HG02588 (cell line): ENCODE data around the gene DOCK2.
"Not testable (repeated sequence)": the region's sequence is repeated elsewhere in the genome, so short reads cannot be mapped to it uniquely, and the experiment has no call there.

Source experiments
- ATAC-seq: cut with Tn5 transposase; IDR thresholded peaks from one replicate; pipeline ENCODE4 v1.9.1; 2021; ENCODE audit warnings: mild to moderate bottlenecking, moderate library complexity; ENCODE audit not compliant: unreplicated experiment

DOCK2 gene

DNA sequence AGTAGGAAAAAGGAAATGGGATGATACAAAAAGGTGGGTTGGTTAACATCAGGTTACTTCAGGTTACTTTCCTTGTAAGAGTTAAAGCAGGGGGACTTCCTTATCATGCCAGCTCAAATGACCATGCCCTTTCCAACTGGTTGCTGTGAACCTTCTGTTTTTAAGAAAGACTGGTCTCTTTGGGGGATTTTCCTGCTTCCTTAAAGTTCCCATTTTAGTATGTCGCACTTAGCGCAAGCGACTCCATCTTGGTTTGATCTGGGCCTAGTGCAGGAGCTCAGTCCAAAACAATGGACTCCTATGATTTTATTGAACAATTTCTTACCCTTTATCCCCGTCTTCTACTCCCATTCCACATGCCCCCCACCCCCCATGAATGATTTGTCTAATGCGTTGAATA, 173.4 kb downstream of the DOCK2 start:
- no peak for ATAC-seq

DNA sequence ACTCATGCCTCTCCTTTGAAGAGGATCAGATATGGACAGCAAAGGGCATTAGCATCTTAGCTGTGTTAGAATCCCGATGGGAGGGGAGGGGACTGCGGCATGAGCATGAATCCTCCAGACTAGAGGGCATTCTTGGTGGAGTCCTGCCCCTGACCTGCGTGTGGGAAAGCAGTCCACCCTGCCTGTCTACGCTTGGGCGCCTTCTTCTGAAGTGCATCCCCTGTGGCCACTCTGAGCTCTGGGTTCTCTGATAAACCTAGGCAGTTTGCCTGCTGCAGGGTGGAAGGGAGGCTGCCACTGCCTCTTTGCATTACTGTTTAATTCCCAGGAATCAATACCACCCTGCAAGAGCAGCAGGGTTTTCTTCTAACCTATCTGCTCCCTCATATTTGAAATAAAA, 173.9 kb downstream of the DOCK2 start:
- ATAC-seq, result no peak

DNA sequence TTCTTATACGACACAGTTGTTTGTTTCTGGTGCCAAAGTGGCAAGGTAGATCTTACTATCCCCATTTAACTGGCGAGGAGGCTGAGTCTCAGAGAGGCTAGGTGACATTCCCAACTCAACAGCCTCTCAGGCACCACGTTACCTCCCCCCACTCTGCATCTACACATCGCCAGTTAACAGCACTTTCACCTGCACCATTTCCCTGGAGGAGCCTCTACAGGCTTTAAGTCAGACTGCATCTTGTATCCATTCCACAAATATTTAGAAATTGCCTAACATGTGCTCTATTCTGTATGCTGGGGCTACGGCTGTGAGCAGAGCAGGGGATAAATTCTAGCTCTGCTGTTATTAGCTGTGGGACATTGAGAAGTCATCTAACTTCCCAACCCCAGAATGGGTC, 174.6 kb downstream of the DOCK2 start:
- no peak for ATAC-seq

DNA sequence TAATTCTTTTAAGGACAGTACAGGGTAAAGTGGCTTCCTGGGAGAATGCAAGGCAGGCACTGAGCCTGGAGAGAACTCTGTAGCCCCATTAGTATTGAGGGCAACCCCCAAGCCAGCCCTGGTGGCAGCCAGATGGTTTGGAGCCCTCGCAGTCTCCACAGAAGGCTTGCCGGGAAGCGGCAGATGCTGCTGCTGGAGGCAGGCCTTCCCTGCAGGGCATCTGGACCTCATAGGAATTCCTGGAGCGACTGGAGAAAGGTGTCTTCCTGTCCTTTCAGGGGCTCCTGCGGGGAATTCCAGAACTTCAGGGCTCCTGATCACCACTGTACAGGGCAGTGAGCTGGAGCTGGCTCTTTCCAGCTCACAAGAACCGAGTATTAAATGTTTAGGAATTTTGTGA, 175.7 kb downstream of the DOCK2 start:
- ATAC-seq, result no peak

DNA sequence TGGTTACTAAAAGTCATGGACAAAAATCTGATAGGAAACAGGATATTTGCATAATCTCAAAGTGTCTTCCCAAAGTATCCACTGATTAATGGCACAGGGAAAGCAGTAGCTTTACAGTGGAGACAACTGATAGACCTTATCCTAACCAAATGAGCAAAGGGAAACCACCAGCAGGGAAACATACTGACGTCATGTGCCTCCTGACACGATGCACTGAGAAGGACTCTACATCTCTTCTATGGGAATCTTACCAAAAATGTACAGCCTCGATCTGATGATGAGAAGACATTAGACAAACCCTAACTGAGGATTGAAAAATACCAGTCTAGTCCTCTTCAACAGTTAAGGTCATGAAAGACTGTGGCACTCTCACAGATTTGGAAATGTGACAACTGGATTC, 177.0 kb downstream of the DOCK2 start:
- ATAC-seq, result no peak

DNA sequence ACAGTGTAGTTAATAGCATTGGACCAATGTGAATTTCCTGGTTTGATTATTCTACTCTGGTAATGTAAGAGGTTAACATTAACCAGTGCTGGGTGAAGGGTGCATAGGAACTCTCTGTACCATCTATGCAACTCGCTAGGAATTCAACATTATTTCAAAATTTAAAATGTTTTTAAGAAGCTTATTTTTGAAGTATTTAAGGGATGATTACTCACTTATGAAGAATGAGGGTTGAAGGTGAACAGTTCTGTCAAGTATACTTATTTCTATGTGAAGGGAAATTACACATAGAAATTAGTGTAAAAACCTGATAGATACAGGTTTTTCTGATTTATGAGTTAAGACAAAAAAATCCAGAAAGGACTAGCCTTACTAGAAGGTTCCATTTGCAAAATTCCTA, 177.4 kb downstream of the DOCK2 start:
- ATAC-seq, result no peak

DNA sequence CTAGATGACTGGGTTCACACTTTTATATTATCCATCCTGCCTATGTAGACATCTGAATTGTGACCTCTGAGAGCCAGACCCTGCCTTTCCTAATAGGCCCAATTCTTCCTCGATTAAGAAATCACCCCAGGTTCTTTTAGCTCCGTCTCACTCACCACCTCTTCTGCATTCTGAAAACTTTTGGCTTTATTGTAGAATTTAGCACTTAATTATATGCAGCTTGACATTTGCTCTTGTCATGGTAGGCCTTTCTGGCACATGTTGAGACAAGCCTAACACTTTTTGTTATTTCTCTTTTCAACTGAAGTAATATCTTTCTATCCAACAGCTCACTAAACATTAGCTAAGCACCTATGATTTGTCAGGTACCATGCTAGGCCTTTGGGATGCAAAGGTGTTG, 180.0 kb downstream of the DOCK2 start:
- no peak for ATAC-seq

DNA sequence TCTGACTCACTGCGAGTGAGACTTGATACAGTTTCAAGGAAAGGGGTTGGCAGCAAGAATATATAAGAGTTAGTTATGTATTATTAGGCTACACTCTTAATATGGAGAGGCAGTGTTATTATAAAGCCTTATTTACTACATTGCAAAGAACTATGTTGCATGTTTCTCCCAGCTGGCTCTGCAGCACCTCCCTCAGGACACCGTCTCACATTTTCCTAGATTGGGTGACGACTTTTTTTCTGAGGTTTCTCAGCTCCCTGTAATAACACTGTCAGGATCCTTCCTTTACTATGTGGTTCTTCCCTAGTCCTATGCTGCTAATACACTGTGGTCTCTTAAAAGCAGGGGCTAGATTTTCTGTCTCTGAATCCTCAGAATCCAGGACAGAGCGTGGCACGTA, 189.5 kb downstream of the DOCK2 start:
- ATAC-seq, result no peak

DNA sequence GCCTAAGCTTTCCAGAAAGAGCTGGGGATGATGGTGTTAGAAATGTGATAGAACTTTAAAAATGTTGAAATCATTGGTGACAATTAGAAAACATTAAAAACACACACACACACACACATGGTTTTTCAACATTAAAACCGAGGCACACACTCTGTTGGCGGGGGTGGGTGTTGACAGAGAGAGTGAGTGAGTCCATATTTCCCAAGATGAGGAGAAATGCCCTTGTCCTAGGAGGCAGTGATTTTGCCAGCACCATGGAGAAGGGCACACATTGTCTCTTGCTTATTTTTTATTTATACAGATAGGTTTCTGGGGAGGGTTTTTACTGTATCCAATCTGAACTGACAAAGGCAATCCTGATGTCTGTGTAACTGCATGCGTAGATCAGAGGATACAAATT, 190.7 kb downstream of the DOCK2 start:
- no peak for ATAC-seq

DNA sequence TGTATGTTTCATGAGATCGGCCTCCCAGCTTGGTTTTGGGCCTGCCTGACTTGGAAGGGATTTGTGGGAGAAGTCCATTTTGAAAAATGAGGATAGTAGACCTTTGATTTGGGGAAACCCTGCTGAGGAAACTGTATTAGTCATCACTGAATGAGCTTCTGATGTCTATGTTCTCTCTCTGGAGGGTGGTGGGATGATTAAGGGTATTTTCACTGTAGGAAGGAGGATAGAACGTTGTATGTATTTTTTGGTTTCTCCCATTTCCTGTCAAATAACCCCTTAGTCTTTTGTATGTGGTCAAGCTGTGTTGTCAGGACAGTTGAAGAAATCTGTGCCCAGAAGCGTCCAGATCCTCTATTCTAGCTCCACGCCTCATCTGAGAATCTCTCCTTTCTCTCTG, 191.3 kb downstream of the DOCK2 start:
- ATAC-seq, result peak; percentile 66

DNA sequence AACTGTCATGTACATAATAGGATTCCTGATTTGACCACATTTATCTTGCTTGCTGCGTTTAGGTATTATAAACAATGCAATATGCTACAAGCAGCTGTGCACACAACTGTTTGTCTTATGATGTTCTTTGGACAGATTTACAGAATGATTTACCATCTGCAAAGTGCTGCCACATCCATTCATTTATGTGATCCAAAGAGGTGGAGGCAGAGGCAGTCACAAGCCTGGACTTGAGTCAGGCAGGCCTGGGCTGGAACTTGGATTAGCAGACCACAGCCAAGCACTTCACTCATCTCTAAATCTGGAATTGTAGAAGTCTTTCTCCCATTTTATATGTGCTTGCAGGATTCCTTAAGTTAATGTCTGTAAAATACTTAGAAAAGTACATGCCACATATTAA, 194.3 kb downstream of the DOCK2 start:
- ATAC-seq, result no peak

DNA sequence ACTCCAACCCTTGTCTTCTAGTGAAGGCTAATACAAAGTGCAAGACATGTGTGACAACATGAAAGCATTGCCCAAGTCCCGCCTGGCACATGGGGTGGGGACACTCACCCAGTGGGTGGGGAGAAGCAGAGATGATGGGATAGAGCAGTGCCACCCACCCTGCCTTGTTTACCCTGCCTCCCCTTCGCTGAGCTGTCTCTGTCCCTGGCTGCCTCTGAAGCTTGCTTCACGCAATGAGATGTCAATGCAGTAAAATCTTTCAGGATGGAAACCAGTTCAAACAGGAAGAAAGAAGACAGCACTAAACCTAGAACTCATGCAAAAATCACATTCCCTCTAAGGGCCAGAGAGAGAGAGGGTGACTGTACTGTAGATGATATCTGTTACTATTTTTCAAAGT, 195.2 kb downstream of the DOCK2 start:
- no peak for ATAC-seq

DNA sequence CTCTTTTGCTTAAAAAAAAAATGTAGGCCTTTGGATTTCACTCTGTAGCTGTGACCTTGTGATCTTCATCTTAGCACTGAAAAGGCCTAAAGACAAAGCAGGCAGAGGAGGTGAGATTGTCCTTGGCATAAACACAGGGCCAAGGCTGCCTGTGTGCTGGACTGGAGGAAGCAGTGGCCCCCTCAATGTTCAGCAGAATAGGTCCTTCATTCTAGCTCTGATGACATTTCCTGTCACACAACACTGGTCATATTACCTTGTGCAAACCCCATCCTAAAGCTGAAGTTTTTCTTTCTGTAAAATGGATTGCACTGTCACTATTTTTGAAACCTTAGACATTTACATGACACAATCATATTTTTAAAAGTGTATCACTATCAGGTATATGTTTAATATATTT, 195.8 kb downstream of the DOCK2 start:
- ATAC-seq, result no peak

DNA sequence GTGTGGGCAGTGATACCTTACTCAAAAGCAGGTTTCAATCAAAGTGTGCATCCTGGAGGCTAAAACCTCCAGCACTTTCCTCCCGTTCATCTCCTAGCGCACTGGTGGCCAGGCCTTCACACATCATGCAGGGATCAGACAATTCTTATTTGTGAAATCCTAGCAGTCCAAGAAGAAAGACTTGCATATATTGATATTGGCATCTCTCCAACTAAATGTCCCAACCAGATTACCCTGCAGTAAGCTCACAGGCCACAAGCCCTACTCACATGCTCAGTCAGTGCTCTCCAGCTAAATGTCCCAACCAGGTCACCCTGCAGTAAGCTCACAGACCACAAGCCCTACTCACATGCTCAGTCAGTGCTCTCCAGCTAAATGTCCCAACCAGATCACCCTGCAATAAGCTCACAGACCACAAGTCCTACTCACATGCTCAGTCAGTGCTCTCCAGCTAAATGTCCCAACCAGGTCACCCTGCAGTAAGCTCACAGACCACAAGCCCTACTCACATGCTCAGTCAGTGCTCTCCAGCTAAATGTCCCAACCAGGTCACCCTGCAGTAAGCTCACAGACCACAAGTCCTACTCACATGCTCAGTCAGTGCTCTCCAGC, 196.7 kb downstream of the DOCK2 start:
- ATAC-seq, result not testable (repeated sequence)

DNA sequence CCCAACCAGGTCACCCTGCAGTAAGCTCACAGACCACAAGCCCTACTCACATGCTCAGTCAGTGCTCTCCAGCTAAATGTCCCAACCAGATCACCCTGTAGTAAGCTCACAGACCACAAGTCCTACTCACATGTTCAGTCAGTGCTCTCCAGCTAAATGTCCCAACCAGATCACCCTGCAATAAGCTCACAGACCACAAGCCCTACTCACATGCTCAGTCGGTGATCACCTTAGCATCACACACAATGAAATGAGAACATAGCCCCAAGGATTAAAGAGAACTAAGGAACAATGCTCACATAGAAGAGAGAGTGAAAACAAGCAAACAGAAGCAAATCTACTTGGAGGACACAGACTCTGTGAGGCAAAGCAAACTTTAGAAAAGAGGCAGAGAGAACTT, 197.5 kb downstream of the DOCK2 start:
- ATAC-seq, result not testable (repeated sequence)

DNA sequence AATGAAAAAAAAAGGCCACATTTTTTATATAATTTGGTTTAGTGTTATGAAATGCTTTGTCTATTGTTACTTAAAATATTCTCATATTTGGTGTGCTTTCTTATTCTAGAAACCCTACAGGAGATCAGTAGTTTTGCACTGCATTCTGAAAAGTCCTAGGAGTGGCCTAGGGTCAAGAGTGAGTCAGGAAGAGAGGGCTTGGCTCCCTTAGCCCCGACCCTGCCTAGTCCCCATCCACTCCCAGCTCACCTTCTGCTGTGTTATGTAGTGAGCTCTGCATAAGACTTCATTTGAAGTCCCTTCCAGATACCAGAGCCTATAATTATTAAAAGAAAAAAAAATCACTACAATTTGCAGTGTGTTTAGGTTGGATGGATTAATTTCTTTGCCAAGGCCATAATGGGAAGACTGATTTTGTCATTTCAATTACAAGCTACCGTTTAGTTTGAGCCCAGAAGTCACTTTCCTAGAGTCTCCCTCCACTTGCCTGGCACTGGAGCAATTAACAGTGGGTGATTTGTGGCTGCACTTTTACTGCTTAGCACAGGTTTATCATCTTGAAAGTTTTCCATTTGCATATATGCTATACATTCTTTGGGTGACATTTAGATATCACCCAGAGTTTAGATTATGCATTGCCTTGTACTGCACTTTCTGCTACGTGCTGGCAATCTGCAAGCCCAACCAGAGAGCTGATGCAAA, 199.9 kb downstream of the DOCK2 start:
- no peak for ATAC-seq

DNA sequence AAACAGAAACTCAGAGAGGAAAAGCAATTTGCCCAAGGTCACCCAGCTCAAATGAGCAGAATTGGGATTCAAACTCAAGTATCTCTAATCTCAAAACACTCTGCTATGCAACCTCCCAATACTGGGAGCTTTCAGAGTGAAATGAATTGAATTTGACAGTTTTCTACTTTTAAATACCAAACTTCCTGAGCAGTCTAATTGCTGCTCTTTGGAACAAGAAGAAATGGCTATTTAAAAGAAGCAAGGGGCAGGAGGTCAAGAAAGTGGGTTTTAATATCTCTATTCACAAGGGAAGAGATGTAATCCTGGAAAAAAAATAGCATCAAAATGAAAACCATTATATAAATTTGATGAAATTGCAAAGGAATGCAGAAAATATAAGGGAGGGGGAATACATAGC, 200.6 kb downstream of the DOCK2 start:
- no peak for ATAC-seq

DNA sequence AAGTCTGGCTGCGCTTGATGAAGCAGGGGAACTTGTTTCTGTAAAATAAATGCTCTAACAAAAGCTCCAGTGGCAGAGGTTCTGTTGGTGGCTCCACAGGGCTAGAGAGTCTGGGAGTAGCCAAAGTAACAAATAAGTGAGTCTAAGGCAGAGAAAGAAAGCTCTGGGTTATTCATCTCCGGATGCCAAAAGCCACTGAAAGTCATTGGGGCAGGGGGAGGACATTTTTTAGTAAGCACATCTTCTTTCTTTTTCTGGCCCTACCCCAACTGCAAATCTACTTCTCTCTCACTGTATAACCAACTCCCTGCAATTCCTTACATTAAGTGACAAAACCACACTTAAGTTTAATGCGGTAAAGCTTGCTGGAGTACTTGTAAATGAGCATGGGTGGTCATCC, 201.6 kb downstream of the DOCK2 start:
- peak; percentile 82 for ATAC-seq

DNA sequence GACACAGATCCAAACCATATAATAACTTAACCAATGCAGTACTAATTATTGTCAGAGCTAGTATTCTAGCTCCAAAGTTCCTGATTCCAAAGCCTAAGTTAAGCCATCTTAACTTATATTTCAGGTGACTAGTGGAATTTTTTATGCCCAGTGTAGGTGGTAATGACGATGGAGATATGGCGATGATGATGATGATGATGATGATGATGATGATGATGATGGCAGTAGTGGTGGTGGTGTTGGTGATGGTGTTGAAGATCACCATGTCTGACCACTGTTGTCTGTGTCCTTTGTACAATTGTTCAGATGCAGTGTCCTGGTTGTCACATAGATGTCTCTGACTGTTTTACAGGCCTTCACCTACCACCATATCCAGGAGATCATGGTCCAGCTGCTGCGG, 203.3 kb downstream of the DOCK2 start:
- ATAC-seq, result no peak

DNA sequence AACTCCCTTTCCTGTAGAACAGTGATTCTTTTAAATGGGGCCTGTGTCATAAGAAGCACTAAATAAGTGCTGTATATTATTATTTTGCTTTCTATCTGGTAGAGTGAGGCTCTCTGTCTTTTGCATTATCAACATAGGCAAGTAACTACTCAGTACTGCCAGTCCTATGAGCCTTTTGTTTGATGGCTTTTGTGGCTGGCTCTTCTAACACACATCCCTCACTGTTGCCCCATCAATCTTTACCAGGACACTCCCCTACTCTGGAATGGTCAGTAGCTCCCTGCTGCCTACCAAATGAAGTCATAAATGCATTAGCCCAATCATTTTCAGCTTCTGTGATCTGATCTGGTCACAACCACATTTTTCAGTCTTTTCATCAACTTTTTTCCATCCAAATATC, 205.6 kb downstream of the DOCK2 start:
- ATAC-seq, result no peak

DNA sequence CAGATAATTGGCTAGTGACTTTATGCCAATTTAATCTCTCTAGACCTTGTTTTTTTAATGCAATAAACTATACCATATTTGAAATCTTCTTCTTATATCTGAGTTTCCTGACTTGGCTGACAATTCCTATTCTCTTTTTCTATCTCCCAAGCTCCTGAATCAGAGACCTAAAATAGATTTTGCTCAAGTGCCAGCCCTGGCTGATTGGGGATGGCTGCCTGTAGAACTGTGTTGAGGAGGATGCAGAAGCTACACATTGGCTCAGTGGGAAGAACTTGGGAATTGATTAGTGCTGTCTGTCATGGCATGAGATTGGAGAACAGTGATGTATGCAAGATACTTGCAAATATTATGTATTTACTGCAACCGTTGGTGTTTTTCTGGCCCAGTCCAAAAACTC, 210.4 kb downstream of the DOCK2 start:
- ATAC-seq, result no peak

DNA sequence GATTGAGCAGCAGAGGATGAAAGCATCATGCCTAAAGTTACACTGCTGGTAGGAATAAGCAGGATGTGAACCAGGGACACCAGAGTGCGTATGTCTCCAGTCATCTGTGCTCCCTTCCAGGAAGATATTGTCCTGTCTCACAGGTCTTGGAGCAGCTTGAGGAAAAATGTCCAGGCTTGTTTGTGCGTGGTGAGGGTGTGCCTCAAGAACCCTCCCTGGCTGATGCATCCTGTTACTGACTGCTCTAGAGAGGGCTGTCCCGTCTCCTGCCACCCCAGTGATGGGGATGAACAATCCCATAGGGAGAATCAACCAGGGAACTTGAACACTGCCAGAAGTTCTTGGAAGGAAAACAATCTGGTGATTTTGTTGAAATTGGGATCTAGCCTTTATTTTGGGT, 211.2 kb downstream of the DOCK2 start:
- ATAC-seq, result no peak

DNA sequence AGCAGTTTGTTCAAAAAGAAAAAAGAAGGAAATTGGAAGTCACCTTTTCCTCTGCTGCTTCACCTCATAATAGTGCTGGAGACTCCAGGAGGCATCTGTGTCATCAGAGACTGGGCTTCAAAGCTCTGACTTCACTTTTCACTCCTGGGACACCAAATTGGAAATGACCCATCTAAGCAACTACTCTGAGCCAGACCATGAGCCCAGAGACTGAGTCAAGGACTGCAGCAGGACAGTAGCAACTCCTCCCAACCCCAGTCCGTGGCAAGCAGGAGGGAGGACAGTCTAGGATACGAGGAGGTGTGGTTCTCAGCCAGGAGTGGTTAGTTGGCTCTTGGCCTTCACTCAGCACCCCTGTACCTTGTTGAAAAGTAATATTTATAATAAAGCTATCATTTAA, 211.7 kb downstream of the DOCK2 start:
- ATAC-seq, result no peak
